ENCODE results near the gene DBNL.
"Not testable (repeated sequence)": the region's sequence is repeated elsewhere in the genome, so short reads cannot be mapped to it uniquely, and the experiment has no call there.

- TF ChIP-seq, protein P1, sequence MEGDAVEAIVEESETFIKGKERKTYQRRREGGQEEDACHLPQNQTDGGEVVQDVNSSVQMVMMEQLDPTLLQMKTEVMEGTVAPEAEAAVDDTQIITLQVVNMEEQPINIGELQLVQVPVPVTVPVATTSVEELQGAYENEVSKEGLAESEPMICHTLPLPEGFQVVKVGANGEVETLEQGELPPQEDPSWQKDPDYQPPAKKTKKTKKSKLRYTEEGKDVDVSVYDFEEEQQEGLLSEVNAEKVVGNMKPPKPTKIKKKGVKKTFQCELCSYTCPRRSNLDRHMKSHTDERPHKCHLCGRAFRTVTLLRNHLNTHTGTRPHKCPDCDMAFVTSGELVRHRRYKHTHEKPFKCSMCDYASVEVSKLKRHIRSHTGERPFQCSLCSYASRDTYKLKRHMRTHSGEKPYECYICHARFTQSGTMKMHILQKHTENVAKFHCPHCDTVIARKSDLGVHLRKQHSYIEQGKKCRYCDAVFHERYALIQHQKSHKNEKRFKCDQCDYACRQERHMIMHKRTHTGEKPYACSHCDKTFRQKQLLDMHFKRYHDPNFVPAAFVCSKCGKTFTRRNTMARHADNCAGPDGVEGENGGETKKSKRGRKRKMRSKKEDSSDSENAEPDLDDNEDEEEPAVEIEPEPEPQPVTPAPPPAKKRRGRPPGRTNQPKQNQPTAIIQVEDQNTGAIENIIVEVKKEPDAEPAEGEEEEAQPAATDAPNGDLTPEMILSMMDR (IDR thresholded peaks at IDR 0.05) = not testable (repeated sequence)
- not testable (repeated sequence) for TF ChIP-seq POLR2A (IDR thresholded peaks at IDR 0.05)
Measured at GRCh38 chr7:44029433-44029832, 15.1 kb upstream of the DBNL start.

Measured in testis (tissue), 2 donors.